ENCODE measurements around the gene FLNA. TPM values are rescaled to one million over a fixed set of nuclear protein-coding genes. Genes with fewer than 3 reads are reported as not detected.

Gene FLNA
- total and polyA plus RNA-seq, 5 donors from 2014 or later: 219 to 1,918 (median 277) TPM

- ATAC-seq (ENCODE audit: low read depth in 2 of 2) (no peak), DNase-seq (no peak)
- Mint-ChIP-seq H3K9me3 (no peaks in the 10 kb centered on the region), H3K27ac (peak overlapping the region in 1 of 3 donors; percentile 33), H3K4me3 (peak overlapping the region in 1 of 4 donors; percentile 14), H3K4me1 (peaks cover 8 to 62% (median 12%) of the 10 kb centered on the region in 4 donors), H3K27me3 (no peaks in the 10 kb centered on the region), H3K36me3 (no peaks in the 10 kb centered on the region)
- Histone ChIP-seq H3K27me3 (ENCODE audit: control insufficient read depth, insufficient read depth, low read length) (no peaks in the 10 kb centered on the region), H3K27ac (ENCODE audit: insufficient read depth, low read length, poor library complexity, severe bottlenecking) (no peak overlapping the region), H3K36me3 (ENCODE audit: control insufficient read depth, insufficient read depth, low read length) (no peaks in the 10 kb centered on the region), H3K4me1 (ENCODE audit: control insufficient read depth, insufficient read depth, low read length, poor library complexity, severe bottlenecking) (peaks cover 20% of the 10 kb centered on the region), H3K9me3 (ENCODE audit: control insufficient read depth in 2 of 2, low read length in 2 of 2) (no peaks in the 10 kb centered on the region), H3K4me3 (ENCODE audit: low read depth, low read length) (no peak overlapping the region)
Observed at GRCh38 chrX:154321594-154321993, 52.8 kb downstream of the FLNA start.

- Mint-ChIP-seq H3K36me3 (no peaks in the 10 kb centered on the region), H3K4me3 (peak overlapping the region in 1 of 4 donors; percentile 14), H3K4me1 (peaks cover 6 to 58% (median 8%) of the 10 kb centered on the region in 4 donors), H3K9me3 (no peaks in the 10 kb centered on the region), H3K27me3 (no peaks in the 10 kb centered on the region), H3K27ac (no peak overlapping the region)
- Histone ChIP-seq H3K36me3 (ENCODE audit: control insufficient read depth, insufficient read depth, low read length) (no peaks in the 10 kb centered on the region), H3K4me3 (ENCODE audit: low read depth, low read length) (no peak overlapping the region), H3K4me1 (ENCODE audit: control insufficient read depth, insufficient read depth, low read length, poor library complexity, severe bottlenecking) (peaks cover 16% of the 10 kb centered on the region), H3K27me3 (ENCODE audit: control insufficient read depth, insufficient read depth, low read length) (no peaks in the 10 kb centered on the region), H3K9me3 (ENCODE audit: control insufficient read depth in 2 of 2, low read length in 2 of 2) (no peaks in the 10 kb centered on the region), H3K27ac (ENCODE audit: insufficient read depth, low read length, poor library complexity, severe bottlenecking) (no peak overlapping the region)
- DNase-seq (no peak), ATAC-seq (ENCODE audit: low read depth in 2 of 2) (no peak)
Observed at GRCh38 chrX:154321152-154321551, 53.3 kb downstream of the FLNA start.

- no peaks in the 10 kb centered on the region for H3K27me3 ChIP-seq (ENCODE audit: control insufficient read depth, insufficient read depth, low read length)
- ATAC-seq (ENCODE audit: low read depth in 2 of 2) (no peak), DNase-seq (no peak)
- H3K9me3 ChIP-seq (ENCODE audit: control insufficient read depth in 2 of 2, low read length in 2 of 2): no peaks in the 10 kb centered on the region
- H3K4me1 Mint-ChIP-seq: peaks cover 3 to 50% (median 4%) of the 10 kb centered on the region in 4 donors
- H3K27ac Mint-ChIP-seq: peak overlapping the region in 2 of 3 donors; percentile 42 to 52
- no peak overlapping the region for H3K4me3 Mint-ChIP-seq
- H3K36me3 Mint-ChIP-seq: no peaks in the 10 kb centered on the region
- no peaks in the 10 kb centered on the region for H3K9me3 Mint-ChIP-seq
- no peaks in the 10 kb centered on the region for H3K27me3 Mint-ChIP-seq
- no peak overlapping the region for H3K4me3 ChIP-seq (ENCODE audit: low read depth, low read length)
- H3K4me1 ChIP-seq (ENCODE audit: control insufficient read depth, insufficient read depth, low read length, poor library complexity, severe bottlenecking): peaks cover 8% of the 10 kb centered on the region
- H3K27ac ChIP-seq (ENCODE audit: insufficient read depth, low read length, poor library complexity, severe bottlenecking): no peak overlapping the region
- H3K36me3 ChIP-seq (ENCODE audit: control insufficient read depth, insufficient read depth, low read length): no peaks in the 10 kb centered on the region
Observed at GRCh38 chrX:154320406-154320805, 54.0 kb downstream of the FLNA start.

GRCh38 chrX:154317391-154317995 is 56.9 kb downstream of the FLNA start:
- no peak for ATAC-seq (ENCODE audit: low read depth in 2 of 2)
- peak overlapping the region in 2 of 3 donors; percentile 49 to 66 for H3K27ac Mint-ChIP-seq

DNA sequence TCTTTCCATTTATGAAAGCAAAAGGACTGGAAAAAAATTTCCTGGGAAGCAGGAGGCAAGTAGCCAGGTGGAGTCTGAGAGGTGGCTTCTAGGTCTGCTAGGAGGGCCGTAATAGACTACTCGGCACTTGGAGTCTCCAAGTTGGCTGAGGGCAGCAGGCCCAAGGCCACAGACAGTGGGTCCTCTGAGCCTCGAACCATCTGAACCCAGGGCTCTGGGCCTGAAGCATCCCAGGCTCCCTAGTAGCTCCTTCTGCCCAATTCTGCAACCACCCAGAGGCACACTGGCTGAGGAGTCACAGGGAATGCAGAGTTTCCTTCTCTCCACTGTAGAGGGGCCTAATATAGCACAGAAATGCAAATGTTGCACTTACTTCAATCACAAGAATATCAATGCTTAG is 59.0 kb downstream of the FLNA start:
- H3K36me3 Mint-ChIP-seq: no peaks in the 10 kb centered on the region
- DNase-seq: no peak
- Histone ChIP-seq H3K4me1 (ENCODE audit: control insufficient read depth, insufficient read depth, low read length, poor library complexity, severe bottlenecking) (peaks cover 11% of the 10 kb centered on the region), H3K27ac (ENCODE audit: insufficient read depth, low read length, poor library complexity, severe bottlenecking) (no peak overlapping the region), H3K27me3 (ENCODE audit: control insufficient read depth, insufficient read depth, low read length) (no peaks in the 10 kb centered on the region), H3K36me3 (ENCODE audit: control insufficient read depth, insufficient read depth, low read length) (no peaks in the 10 kb centered on the region), H3K9me3 (ENCODE audit: control insufficient read depth in 2 of 2, low read length in 2 of 2) (no peaks in the 10 kb centered on the region), H3K4me3 (ENCODE audit: low read depth, low read length) (no peak overlapping the region)
- H3K4me3 Mint-ChIP-seq: no peak overlapping the region
- ATAC-seq (ENCODE audit: low read depth in 2 of 2): no peak
- H3K27ac Mint-ChIP-seq: no peak overlapping the region
- no peaks in the 10 kb centered on the region for H3K27me3 Mint-ChIP-seq
- peaks cover 10 to 39% (median 15%) of the 10 kb centered on the region in 4 donors for H3K4me1 Mint-ChIP-seq
- no peaks in the 10 kb centered on the region for H3K9me3 Mint-ChIP-seq

More at GRCh38 chrX:154317391-154317995, 56.9 kb downstream of the FLNA start:
- Histone ChIP-seq H3K4me3 (ENCODE audit: low read depth, low read length) (no peak overlapping the region), H3K9me3 (ENCODE audit: control insufficient read depth in 2 of 2, low read length in 2 of 2) (no peaks in the 10 kb centered on the region), H3K36me3 (ENCODE audit: control insufficient read depth, insufficient read depth, low read length) (no peaks in the 10 kb centered on the region), H3K4me1 (ENCODE audit: control insufficient read depth, insufficient read depth, low read length, poor library complexity, severe bottlenecking) (peaks cover 11% of the 10 kb centered on the region), H3K27me3 (ENCODE audit: control insufficient read depth, insufficient read depth, low read length) (no peaks in the 10 kb centered on the region), H3K27ac (ENCODE audit: insufficient read depth, low read length, poor library complexity, severe bottlenecking) (no peak overlapping the region)
- Mint-ChIP-seq H3K4me3 (peak overlapping the region in 1 of 4 donors; percentile 20), H3K9me3 (no peaks in the 10 kb centered on the region), H3K27me3 (no peaks in the 10 kb centered on the region), H3K4me1 (peaks cover 10 to 45% (median 15%) of the 10 kb centered on the region in 4 donors), H3K36me3 (no peaks in the 10 kb centered on the region)
- peak in 1 of 3 donors; percentile 20 for DNase-seq

- H3K27ac ChIP-seq (ENCODE audit: insufficient read depth, low read length, poor library complexity, severe bottlenecking): peak overlapping the region; percentile 41
- H3K27me3 Mint-ChIP-seq: no peaks in the 10 kb centered on the region
- no peaks in the 10 kb centered on the region for H3K9me3 ChIP-seq (ENCODE audit: control insufficient read depth in 2 of 2, low read length in 2 of 2)
- no peak overlapping the region for H3K4me3 ChIP-seq (ENCODE audit: low read depth, low read length)
- no peaks in the 10 kb centered on the region for H3K27me3 ChIP-seq (ENCODE audit: control insufficient read depth, insufficient read depth, low read length)
- no peaks in the 10 kb centered on the region for H3K36me3 Mint-ChIP-seq
- H3K27ac Mint-ChIP-seq: peak overlapping the region in 2 of 3 donors; percentile 59 to 95
- peaks cover 12 to 45% (median 20%) of the 10 kb centered on the region in 4 donors for H3K4me1 Mint-ChIP-seq
- H3K4me1 ChIP-seq (ENCODE audit: control insufficient read depth, insufficient read depth, low read length, poor library complexity, severe bottlenecking): peaks cover 22% of the 10 kb centered on the region
- ATAC-seq (ENCODE audit: low read depth in 2 of 2) (peak in 1 of 2 donors; percentile 45), DNase-seq (peak in 1 of 3 donors; percentile 66)
- no peaks in the 10 kb centered on the region for H3K36me3 ChIP-seq (ENCODE audit: control insufficient read depth, insufficient read depth, low read length)
- H3K4me3 Mint-ChIP-seq: peak overlapping the region in 2 of 4 donors; percentile 1 to 6
- H3K9me3 Mint-ChIP-seq: no peaks in the 10 kb centered on the region
Observed at GRCh38 chrX:154313147-154313546, 61.3 kb downstream of the FLNA start.

DNA sequence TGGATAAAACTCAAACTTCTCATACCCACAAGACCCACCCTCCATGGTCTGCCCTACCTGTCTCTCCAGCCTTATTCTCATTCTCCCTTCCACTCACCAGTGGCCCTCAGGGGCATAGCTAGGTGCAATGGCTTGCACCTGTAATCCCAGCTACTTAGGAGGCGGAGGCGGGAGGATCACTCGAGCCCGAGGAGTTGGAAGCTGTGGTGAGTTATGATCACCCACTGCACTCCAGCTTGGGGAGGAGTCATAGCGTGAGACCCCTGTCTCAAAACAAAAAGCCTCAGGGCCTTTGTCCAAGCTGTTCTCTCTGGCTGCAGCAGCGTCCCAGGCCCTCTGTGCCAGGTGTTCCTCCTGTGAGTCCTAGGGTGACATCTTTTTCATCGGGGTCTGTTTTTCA is 62.3 kb downstream of the FLNA start:
- peak overlapping the region in 1 of 3 donors; percentile 47 for H3K27ac Mint-ChIP-seq
- H3K27me3 ChIP-seq (ENCODE audit: control insufficient read depth, insufficient read depth, low read length): no peaks in the 10 kb centered on the region
- DNase-seq (no peak), ATAC-seq (ENCODE audit: low read depth in 2 of 2) (no peak)
- H3K9me3 ChIP-seq (ENCODE audit: control insufficient read depth in 2 of 2, low read length in 2 of 2): no peaks in the 10 kb centered on the region
- H3K4me1 Mint-ChIP-seq: peaks cover 12 to 47% (median 24%) of the 10 kb centered on the region in 4 donors
- H3K4me3 Mint-ChIP-seq: no peak overlapping the region
- no peaks in the 10 kb centered on the region for H3K27me3 Mint-ChIP-seq
- H3K4me1 ChIP-seq (ENCODE audit: control insufficient read depth, insufficient read depth, low read length, poor library complexity, severe bottlenecking): peaks cover 28% of the 10 kb centered on the region
- H3K27ac ChIP-seq (ENCODE audit: insufficient read depth, low read length, poor library complexity, severe bottlenecking): no peak overlapping the region
- H3K36me3 Mint-ChIP-seq: no peaks in the 10 kb centered on the region
- H3K9me3 Mint-ChIP-seq: no peaks in the 10 kb centered on the region
- H3K4me3 ChIP-seq (ENCODE audit: low read depth, low read length): no peak overlapping the region
- H3K36me3 ChIP-seq (ENCODE audit: control insufficient read depth, insufficient read depth, low read length): no peaks in the 10 kb centered on the region

Measured in CD4-positive, CD25-positive, alpha-beta regulatory T cell (primary cell).